ENCODE measurements around the gene AR.
"Not testable (repeated sequence)": the region's sequence is repeated elsewhere in the genome, so short reads cannot be mapped to it uniquely, and the experiment has no call there.

AR gene

DNA sequence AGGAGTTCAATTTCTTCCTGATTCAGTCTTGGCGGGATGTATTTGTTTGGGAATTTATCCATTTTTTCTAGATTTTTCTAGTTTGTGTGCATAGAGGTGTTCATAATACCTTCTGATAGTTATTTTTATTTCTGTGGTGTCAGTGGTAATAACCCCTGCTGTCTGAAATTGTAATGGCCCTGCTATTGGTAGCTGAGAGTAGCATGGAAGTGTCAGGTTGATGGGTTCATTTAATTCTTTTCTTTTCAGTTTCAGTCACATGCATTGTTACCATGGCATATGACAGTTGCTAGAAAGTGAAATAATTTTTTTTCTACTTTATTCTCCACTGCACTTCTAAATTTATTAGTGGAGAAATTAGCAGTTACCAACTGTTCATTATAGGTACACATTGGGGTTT, 20.7 kb downstream of the AR start:
- DNase-seq, result no peak

DNA sequence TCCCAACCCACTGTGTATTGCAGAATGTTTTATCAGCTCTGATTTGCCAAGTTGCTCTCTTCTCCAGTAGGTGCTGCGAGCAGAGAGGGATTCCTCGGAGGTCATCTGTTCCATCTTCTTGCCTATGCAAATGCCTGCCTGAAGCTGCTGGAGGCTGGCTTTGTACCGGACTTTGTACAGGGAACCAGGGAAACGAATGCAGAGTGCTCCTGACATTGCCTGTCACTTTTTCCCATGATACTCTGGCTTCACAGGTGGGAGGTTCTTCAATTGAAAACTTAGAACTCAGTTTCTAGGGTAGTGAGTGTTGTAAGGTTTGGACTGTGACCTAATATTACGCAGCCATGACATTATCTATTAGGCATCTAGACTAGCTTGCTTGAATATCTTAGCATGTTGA, 24.9 kb downstream of the AR start:
- DNase-seq, result no peak

DNA sequence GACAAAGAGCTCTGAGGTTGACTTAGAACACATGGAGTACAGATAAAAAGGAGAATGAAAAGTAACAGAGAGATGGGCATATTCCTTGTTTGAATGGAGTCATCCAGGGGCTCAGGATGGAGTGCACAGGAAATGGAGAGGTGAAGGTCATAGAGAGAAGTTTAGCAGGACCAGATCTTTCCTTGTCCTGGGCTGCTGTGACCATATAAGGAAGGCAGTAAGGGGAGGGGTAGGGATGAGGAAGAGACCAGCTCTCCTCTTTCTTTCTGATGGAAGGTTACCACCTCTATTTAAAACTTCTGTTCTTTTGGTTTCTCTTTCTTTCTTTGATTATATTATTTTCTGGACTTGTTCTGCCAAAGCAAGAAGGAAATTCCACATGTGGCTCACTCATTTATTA, 27.0 kb downstream of the AR start:
- DNase-seq, result no peak

DNA sequence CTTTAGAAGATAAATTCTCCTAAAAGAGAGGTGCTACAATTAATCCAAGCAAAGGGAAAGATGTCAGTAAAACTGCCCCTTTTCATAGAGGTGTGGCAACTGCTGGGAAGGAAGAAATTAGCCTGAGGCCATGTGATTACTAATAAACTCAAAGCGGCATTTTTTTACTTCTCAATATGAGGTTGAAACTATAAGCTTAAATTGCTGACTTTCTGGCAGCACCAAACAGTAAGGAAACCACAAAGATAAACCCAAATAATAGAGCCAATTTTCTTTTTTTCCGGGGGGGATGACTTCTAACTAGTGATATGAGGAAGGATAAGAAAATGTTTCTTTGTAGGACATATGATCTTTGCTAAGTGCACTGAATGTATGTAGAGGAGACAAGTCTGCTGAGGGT, 30.9 kb downstream of the AR start:
- no peak for DNase-seq

DNA sequence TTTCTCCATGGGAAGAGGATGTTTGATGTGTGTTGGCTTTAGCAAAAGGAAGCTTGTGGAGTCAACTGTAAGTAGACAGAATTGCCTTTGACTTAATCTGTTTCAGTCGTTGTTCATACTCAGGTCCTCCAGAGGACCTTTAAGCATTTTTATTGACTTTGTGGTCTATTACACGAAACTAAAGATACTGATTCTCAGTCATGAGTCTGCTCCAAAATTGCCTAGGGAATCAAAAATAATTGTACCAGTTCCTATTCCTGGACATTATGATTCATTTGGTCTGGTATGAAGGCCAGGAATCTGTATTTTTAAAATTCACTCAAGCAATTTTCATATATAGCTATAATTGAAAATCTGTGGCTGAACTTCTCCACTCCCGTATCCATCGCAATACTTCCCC, 38.6 kb downstream of the AR start:
- no peak for DNase-seq

DNA sequence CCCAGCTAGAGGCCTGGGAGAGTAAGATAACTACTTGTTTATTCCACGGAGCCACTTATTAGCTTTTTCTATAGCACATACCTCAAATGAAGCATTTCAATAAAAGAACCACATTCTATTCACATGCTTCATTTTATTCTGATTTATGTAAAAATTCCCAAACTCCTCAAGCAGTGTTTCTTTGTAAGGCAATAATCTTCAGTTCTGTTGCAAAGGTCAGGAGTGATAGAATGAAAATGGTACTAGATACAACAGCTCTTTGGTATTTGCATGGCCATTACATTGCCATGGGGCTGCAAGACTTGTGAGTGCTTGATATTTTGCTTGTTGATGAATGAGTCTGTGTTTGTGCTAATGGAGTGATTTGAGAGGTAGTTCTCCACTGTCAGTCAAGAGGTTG, 39.4 kb downstream of the AR start:
- DNase-seq, result no peak

DNA sequence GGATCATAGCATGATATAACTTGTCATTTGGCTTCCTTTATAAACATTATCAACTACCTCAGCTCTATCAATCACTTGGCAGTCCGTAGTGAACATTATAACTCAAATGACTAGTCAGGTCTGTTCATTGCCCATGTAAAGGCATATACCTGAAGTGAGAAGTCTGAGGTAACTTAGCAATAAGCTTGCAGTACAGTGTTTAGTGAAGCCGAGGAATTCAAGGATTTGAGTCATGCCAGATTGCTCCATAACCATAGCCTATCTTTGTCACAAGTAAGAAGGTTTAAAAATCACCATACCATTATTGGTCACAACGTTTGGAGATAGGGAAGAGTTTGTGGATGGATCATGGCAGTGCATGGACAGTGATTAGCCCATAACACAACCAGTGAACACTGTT, 41.6 kb downstream of the AR start:
- no peak for DNase-seq

DNA sequence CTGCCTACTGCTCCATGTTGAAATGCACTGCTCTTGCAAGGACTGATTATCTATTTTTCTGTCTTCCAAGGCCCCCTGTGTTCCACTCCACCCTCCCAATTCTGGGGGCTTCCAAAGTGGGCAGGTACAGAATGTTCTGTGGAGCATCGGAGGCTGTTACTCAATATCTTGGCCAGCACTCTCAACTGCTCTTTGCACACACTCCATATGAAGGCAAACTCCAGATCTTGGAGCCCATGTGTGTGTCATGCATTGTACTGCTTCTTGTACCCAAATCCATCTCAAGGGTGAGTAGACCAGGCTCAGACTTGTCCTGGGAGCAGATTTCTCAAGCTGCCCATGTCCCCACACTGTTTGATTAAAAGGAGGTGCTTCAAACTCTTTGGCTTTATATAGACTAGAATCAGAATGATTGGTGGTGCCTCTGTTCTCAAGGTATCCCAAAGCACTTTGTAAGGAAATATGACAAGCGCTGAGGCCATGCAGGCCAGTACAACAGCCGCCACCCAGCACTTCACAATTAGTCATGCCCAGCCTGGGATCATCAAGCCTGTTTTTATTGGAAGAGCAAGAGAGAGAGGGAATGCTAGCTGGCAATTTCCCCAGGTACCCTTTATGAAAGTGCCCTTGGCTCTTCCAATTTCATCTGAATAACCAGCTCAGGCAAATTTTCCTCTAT, 44.3 kb downstream of the AR start:
- no peak for DNase-seq

DNA sequence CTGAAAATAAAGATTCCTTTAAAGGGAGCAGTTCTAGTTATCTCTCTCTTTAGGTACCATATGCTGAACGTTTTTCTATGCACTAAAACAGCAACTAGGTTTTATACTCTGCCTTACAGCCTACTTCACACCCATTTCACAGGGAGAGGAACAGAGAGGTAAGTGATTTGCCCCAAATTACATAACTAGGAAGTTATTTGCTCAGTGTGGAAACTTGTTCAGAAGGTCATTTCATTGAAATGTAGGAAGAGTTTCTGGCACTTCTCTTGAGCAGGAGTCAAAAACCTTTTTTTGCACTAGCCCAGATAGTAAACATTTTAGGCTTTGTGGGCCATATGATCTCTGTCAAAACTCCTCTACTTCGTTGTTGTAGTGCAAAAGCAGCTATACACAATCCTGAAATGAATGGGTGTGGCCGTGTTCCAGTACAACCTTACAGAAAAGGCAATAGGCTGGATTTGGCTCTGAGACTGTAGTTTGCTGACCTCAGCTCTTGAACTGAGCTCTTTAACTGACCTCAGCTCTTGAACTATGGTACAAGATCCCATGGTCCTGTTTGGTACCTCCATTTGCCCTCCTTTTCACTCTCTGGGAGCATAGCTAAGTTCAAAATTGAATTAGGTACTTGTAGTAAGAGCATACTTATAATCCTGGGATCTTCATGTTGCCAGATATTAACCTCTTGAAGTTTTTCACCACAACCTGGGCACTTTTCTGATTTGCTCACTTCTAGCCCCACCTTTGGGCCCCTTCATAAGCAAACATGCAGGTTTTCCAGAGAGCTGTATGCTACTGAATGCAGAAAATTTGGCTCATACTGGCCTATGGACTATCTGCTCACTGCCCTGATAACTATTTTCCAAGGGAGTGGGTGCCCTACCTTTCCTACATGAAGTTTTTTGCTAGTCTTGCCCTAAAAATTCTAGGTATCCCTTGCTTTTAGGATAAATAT, 53.3 kb downstream of the AR start:
- no peak for DNase-seq

DNA sequence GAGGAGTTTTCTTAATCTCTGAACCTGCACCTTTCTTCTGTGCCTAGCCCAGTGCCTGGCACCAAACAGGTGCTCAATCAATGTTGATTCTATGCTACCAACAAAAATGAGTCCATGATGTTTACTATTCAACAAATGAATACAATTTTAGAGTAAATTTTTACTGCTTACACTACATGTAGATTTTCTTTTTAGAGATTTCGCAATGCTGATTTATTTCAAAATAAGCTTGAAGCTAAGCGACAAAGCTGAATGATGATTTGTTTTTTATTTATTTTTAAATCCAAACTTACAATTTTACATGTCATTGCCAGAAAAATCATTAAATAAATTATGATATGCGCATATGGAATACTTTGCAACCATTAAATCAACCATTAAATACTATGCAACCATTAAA, 55.7 kb downstream of the AR start:
- no peak for DNase-seq

DNA sequence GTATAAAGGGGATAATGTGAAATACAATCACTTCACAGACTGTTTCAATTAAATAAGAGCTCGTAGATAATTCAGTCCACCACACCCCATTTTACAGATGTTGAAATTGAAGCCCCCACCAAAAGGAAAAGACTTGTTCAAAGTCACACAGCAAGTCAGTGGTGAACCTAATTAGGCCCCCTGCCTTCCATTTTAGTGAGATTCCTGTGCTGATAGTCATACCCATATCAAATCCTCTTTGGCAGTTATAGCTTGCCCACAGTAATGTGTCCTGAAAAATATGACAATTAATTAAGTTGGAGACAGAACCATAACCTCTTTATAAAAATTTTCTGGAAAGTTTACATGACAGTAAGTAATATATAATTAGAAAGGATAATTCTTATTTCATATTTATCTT, 58.0 kb downstream of the AR start:
- no peak for DNase-seq

DNA sequence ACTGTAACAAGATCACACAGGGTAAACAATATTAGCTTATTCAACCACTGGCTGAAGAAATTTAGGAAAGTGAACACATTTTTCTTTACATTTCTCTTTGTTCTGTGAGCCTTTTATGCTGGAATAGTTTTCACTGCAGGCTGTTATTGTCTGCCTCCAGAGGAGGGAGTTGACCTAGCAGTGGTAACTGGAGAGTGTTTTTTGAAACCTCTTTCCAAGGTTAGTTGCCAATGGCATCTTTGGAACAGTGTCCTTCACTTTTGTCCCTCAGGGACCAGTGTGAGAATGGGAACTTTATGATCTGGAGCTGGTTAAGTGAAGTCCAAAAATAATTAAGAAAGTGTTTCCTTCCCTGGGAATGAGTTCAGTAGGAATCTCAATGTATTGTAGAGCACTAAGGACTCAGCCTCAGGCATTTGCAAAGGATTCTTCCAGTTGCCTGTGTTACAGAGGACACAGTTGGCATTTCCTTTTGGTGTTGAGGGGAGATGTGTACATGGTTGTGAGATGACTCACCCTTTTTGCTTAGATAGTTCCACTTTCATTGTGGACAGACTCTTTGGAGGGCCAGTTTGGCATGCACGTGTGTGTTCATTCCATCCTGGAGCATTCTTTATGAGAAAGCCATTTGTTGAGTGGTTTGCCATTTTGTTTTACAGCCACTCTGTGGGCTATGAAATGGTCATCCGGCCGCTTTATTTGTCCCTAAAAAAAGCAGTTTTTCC, 61.3 kb downstream of the AR start:
- no peak for DNase-seq

DNA sequence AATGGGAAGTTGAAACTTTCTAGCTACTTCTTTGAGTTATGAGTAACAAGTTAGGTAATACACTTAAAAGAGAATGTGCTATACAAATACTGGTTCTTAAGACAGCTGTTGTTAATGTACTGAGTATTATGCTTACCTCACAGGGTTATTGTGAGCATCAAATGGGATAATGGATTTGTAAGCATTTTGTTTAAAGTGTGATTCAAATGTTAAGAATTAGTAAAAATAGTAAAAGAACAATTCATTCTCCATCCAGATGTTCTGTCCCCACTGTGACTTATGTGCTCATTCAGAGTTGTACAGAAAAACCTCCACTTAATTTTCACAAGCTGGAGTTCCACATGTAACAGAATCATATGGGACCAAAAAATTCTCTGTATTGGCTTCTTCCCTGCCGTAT, 63.6 kb downstream of the AR start:
- DNase-seq, result no peak

DNA sequence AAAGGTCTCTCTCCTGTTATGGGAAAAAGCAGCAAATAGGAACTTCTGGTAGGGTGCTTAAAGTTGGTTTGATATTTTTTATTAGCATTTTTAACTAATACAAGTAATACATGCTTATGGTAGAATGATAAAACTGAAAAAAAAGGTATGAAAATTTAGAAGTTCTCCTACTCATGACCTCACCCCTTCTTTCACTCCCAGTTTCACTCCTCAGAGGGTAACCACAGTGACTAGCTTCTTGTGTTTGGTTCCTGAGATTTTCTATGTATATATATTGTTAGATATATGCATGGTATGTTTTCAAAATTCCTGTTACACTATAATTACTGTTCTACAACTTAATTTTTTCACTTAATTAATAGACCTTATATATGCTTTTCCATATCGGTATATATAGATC, 66.5 kb downstream of the AR start:
- DNase-seq, result no peak

DNA sequence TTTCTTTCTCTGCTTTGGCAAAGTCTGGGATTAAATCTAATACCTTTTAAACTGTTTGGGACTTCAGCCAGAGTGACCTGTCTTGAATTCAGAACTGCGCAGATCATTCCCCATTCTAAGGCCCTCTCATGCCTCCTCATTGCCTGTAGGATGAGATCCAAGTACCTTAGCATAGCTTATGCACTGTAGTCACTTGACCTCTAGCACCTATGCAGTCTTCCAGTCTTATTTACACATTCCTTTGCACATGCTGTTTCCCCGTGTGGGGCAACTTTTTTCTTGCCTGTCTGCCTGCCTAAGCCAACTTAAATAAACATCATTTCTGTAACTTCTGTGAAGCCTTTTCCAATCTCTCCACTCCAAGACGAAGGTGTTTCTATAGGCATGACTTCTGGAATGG, 68.4 kb downstream of the AR start:
- no peak for DNase-seq

DNA sequence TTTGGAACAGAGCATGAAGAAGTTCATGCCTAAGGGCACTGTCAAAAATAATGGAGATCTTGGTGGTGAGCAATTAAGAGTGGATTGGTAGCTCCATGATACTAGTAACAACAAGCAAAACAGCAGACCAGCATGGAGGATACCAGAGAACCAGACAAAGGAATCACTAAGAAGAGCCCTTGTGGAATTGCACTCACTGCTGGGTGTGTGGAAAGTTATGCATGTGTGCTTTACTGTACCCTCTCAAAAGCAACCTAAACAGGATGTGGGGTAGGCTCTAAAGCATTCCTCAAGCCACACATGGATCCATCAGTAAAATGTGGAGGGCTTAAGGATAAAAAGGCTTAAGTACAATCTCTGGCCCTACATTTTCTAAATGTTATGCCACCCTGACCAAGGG, 69.5 kb downstream of the AR start:
- no peak for DNase-seq

DNA sequence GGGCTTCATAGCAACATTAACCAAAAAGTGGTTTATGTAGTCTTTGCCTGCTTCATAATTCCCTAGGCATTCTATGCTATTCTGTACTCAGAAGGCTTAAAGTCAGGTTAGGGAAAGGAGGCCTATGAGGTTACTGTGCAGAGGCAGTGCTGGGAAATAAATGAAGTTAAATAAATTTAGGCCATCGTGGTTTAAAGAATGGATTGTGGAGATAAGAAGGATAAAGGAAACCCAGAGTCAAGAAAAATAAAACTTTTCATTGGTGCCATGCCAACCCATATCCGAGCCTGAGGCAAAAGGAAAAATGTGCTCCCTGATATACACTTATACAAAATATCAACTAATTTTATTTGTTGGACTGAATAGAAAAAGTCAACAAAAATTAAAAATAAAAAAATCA, 70.2 kb downstream of the AR start:
- DNase-seq, result no peak

DNA sequence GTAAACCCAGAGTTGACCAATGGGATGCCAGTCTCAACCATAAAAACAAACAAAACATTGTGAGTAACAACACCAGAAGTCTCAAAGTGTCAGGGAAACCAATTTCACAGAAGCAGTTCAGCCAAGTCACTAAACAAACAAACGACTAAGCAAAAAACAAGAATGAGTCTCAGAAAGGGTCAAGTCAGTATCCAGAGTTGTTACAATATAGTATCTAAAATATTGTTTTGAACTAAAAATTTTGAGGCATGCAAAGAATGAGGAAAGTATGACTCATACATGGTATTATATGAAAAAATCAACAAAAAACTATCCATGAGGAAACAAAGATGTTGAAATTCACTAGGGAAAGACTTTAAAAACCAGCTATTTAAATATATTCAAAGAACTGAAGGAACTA, 70.6 kb downstream of the AR start:
- no peak for DNase-seq

DNA sequence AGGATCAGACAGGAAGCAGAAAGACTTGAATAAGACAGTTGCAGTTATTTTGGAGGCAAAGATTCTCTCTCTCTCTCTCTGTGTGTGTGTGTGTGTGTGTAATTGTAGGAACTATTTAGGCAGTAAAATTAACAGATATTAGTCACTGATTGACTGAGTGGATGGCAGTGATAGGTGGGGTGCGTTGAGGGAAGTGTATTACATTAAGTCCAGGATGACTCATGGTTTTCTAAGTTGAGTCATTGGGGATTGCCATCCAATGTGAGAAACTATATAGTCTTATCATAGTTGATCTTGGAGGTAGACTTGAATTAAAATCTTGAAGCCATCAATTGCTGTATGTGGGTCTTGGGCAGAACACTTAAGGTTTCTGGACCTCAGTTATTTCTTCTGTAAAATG, 75.4 kb downstream of the AR start:
- DNase-seq, result no peak

DNA sequence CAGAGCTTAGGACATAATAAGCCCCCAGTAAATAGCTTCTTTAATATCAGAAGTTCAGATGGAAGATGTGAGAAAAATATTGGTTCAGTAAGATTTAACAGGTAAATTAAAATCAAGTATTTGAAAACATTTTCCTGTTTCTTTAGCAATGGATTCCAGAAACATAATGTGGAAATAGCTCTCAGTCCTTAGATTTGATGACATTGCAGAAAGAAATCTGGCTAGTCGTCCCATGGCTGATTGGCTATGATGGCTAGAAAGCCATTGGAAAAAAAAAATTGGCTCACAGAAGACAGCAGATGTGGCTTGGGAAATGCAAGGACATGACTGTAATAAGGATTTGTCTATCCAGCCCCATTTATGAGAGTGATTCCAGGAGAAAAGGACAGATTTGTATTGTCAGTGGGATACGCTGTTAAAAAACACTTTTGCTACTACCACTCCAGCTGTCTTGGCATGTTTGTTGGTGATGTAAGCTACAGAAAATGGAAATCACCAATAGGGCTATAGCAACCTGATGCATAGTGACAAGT, 78.3 kb downstream of the AR start:
- DNase-seq, result no peak

DNA sequence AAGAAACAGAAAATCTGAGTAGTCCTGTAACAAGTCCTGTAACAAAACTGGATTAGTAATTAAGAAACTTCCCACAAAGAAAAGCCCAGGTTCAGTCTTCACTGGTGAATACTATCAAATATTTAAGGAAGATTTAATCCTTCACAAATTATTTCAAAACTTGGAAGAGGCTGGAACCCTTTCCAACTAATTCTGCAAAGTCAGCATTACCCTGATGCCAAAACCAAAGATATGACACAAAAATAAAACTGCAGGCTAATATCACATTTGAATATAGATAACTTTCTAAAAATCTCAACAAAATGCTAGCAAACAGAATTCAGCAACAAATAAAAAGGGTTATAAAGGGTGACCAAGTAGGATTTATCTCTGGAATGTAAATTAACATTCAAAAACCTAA, 80.5 kb downstream of the AR start:
- DNase-seq, result no peak

DNA sequence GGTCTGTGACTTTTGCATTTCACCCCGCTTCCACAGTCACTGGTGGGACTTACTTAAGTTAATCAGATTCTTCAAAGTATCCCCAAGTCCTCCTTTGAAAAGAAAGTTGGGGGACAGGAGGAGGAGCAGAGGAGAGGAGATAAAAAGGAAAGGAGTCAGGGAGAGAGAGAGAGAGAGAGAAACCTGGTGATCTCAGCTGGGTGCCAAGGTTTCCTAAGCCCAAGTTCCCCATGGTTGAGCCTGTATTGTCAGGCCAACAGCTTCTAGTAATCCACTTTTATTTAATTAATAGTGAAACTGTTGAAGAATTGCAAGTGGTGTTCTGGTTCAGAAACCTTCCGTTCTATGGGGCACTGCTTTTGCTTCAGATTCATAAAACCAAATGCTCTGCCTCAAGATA, 91.6 kb downstream of the AR start:
- DNase-seq, result no peak

DNA sequence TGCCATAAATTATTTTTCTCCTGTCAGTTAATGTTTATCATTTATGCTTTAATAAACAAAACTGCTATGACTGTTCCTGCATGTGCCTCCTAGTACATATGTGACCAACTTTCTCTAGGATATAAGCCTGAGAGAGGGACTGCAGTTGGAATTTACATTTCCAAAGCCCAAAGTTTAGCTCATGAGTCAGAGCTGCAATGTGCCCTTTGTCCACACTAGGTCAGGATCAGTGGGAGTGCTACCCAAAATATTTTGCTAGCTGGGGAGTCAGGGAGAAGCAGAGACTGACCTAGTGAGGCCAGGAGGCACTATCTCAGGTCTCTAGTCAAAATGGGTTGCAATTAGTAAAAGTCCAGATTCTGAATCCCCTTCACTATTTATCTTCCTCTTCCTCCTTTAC, 92.7 kb downstream of the AR start:
- no peak for DNase-seq

DNA sequence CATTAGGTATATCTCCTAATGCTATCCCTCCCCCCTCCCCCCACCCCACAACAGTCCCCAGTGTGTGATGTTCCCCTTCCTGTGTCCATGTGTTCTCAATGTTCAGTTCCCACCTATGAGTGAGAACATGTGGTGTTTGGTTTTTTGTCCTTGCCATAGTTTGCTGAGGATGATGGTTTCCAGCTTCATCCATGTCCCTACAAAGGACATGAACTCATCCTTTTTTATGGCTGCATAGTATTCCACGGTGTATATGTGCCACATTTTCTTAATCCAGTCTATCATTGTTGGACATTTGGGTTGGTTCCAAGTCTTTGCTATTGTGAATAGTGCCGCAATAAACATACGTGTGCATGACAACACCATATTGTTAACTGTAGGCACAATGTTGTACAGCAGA, 93.5 kb downstream of the AR start:
- DNase-seq, result not testable (repeated sequence)

All from NCI-H2029 treated with DMSO at 0.1 percent for 48 hours (cell line).